Fibroblast of the conjunctiva (primary cell): Measurements from ENCODE around the gene VAPA.

Experiments
- DNase-seq: peaks from one replicate; pipeline ENCODE4 v3.0.0-alpha.2; 2010; ENCODE audit warnings: low read depth

The VAPA gene

GRCh38 chr18:9914584-9915290 is 921 bp downstream of the VAPA start:
- peak; percentile 21 for DNase-seq

GRCh38 chr18:9915291-9916076 is 1.7 kb downstream of the VAPA start:
- no peak for DNase-seq

GRCh38 chr18:9916077-9916639 is 2.3 kb downstream of the VAPA start:
- no peak for DNase-seq

- no peak for DNase-seq
Measured at GRCh38 chr18:9916808-9917207, 3.0 kb downstream of the VAPA start.

- DNase-seq = no peak
Measured at GRCh38 chr18:9918016-9918680, 4.3 kb downstream of the VAPA start.

GRCh38 chr18:9919564-9920232 is 5.9 kb downstream of the VAPA start:
- no peak for DNase-seq

GRCh38 chr18:9922592-9923311 is 8.9 kb downstream of the VAPA start:
- no peak for DNase-seq

- no peak for DNase-seq
Measured at GRCh38 chr18:9924371-9924943, 10.6 kb downstream of the VAPA start.

GRCh38 chr18:9925369-9925768 is 11.6 kb downstream of the VAPA start:
- DNase-seq = no peak

- DNase-seq = no peak
Measured at GRCh38 chr18:9925795-9926194, 12.0 kb downstream of the VAPA start.

- DNase-seq = no peak
Measured at GRCh38 chr18:9926223-9926894, 12.5 kb downstream of the VAPA start.

- DNase-seq = no peak
Measured at GRCh38 chr18:9926977-9927376, 13.2 kb downstream of the VAPA start.

- DNase-seq = no peak
Measured at GRCh38 chr18:9927392-9928063, 13.7 kb downstream of the VAPA start.

GRCh38 chr18:9928646-9929259 is 14.9 kb downstream of the VAPA start:
- DNase-seq = no peak

GRCh38 chr18:9930299-9930884 is 16.6 kb downstream of the VAPA start:
- DNase-seq = no peak

GRCh38 chr18:9931146-9931545 is 17.3 kb downstream of the VAPA start:
- no peak for DNase-seq

- no peak for DNase-seq
Measured at GRCh38 chr18:9931678-9932077, 17.9 kb downstream of the VAPA start.

GRCh38 chr18:9933865-9934264 is 20.0 kb downstream of the VAPA start:
- no peak for DNase-seq

- no peak for DNase-seq
Measured at GRCh38 chr18:9934274-9934673, 20.5 kb downstream of the VAPA start.
